GM18873 (cell line): ENCODE results near the gene MEGF6.

Experiments
- ATAC-seq: cut with Tn5 transposase; IDR thresholded peaks from one replicate; pipeline ENCODE4 v1.9.1; 2021; ENCODE audit warnings: mild to moderate bottlenecking, moderate library complexity, moderate number of reproducible peaks; ENCODE audit not compliant: unreplicated experiment, low FRiP score

Gene MEGF6

GRCh38 chr1:3498246-3498930, 112.9 kb downstream of the MEGF6 start:
- no peak for ATAC-seq

- no peak for ATAC-seq
Measured at GRCh38 chr1:3497521-3497920, 113.8 kb downstream of the MEGF6 start.

- no peak for ATAC-seq
Measured at GRCh38 chr1:3496916-3497315, 114.4 kb downstream of the MEGF6 start.

- ATAC-seq: no peak
Measured at GRCh38 chr1:3495776-3496745, 115.2 kb downstream of the MEGF6 start.

- ATAC-seq: no peak
Measured at GRCh38 chr1:3494321-3495308, 116.7 kb downstream of the MEGF6 start.

DNA sequence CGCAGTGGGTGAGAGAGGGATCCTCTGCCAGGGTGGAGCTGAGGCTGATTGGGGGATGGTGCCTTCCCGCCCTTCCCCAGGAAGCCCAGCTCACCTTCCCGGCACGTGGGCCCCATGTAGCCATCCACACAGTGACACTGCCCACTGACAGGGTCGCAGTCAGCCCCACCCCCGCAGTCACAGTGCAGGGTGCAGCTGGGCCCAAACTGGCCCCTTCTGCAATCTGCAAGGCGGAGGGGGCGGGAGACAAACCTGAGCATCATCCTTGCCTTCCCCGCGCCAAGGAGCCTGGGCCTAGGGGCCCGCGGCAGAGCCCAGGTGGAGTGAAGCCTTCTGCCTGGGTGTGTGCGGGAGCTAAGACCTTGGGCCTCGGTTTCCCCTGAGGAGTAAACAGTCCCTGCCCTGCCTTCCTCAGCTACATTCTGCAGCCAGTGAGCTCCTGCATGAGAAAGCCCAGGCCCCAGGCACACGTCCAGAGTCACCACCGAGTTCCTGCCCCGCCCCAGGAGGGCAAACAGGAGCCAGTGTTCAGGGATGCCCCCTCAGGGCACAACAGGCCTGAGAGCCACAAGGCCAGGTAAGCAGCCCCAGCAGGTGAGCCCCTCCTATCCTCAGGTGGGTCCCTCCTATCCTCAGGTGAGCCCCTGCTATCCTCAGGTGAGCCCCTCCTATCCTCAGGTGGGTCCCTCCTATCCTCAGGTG, 118.6 kb downstream of the MEGF6 start:
- no peak for ATAC-seq

- no peak for ATAC-seq
Measured at GRCh38 chr1:3491291-3492246, 119.7 kb downstream of the MEGF6 start.

- no peak for ATAC-seq
Measured at GRCh38 chr1:3490046-3490745, 121.1 kb downstream of the MEGF6 start.

GRCh38 chr1:3488432-3488831, 122.9 kb downstream of the MEGF6 start:
- ATAC-seq: no peak

DNA sequence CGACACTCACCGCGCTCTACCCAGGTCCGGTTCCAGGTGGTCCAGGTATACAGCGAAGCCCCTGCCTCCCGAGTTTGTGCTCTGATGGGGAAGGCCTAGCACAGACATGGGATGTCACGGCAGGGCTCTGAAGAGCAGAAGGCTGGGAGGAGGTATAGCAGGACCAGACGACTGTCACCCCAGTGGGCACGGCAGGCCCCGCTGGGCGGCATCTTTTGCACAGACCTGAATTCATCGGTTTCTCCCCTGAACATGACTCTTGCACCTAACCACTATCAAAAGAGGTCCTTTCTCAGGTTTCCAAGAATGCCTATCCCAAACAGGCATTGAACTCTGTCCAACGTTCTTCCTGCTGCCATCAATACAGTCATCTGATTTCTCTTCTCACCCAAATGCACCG, 126.3 kb downstream of the MEGF6 start:
- no peak for ATAC-seq

GRCh38 chr1:3483801-3484444, 127.4 kb downstream of the MEGF6 start:
- no peak for ATAC-seq

DNA sequence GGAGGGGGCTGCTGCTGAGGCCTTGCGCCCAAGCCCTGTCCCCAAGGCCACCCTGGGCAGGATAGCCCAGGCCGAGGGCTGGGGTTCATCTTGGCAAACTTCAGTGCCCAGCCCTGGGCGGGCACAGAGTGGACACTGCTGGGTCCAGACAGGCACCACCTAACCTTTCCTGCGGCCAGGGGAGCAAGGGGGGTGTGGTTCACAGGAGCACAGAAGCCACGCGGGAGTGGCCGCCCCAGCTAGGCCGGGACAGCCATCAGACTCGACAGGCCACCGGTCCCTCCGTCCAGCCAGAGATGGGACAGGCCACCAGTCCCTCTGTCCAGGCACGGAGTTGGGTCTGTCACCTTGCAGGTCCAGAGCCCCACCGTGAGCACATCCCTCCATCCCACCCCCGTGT, 127.9 kb downstream of the MEGF6 start:
- no peak for ATAC-seq

DNA sequence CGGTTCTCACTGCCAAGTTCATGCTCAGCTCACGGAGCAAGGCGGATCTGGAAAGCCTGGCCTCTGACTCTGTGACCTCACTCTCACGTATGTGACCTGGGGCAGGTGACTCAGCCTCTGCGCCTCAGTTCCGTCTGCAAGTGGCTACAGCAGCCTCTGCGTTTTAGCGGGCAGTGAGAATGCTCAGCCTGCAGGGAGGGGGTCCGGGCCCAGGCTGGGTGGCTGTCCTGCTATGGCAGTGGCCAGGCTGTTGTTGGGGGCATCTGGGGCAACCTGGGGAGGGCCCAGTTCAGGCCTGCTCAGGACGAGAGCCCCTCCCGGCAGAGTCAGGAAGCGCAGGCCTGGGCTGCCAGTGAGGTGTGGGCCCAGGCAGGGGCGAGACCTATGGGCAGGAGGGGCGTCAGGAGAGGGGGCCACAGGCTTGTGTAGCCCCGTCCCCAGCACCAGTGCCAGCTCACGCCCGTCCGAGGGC, 128.9 kb downstream of the MEGF6 start:
- ATAC-seq: no peak

DNA sequence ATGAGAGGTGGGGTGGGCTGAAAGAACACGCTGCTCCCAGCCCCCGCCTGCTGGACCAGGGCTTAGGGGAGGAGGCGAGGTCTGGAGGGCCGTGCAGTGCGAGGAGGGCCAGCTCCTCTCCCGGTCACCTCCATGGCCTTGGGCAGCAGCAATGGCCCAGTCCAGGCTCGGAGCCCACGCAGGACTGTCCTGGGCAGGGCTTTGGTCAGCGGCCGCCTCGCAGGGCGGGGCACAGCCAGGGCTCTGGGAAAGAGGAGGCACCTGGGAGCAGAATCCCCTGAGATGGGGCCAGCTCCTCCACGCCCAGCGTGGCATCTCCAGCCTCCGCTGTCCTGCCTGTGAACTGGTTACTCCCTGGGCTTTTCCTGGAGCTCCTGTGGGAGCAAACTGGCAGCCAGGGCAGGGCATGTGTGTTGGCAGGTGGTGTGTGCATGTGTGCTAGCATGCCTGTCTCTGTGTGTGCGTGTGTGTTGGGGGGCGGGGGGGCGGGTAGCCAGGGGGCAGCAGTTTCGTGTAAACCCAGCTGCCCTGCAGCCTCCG, 129.4 kb downstream of the MEGF6 start:
- no peak for ATAC-seq

- ATAC-seq: no peak
Measured at GRCh38 chr1:3481046-3481445, 130.3 kb downstream of the MEGF6 start.

GRCh38 chr1:3480369-3480719, 131.0 kb downstream of the MEGF6 start:
- no peak for ATAC-seq
